HEK293 (cell line): Measurements from ENCODE around the gene SETD7.

ENCODE experiments used
- CTCF ChIA-PET: fragments of 350-600 bp; formaldehyde crosslinking; extraction: SDS; loops from one replicate; lab custom pipeline; 2021; ENCODE audit warnings: antibody characterized with exemption; lab: Yijun Ruan, JAX
- POLR2A ChIA-PET: fragments of 300-600 bp; formaldehyde crosslinking; extraction: SDS; loops from one replicate; lab custom pipeline; 2020; ENCODE audit warnings: antibody characterized with exemption, inconsistent platforms; lab: Yijun Ruan, JAX
- H3K27ac ChIP-seq: fragments of 200-500 bp; sonication (Bioruptor generic); 2 replicates; pipeline ENCODE4 v1.5.1; 2014; ENCODE audit warnings: low read depth, low read length, control low read depth, inconsistent platforms; ENCODE audit errors: extremely low read depth
- H3K36me3 ChIP-seq, 2 experiments: fragments of 200-500 bp in 1 of 2; sonication (Bioruptor generic) in 1 of 2; 1 replicate in 1 of 2; 2 replicates in 1 of 2; pipeline ENCODE4 v1.5.1; 2014 to 2017; ENCODE audit warnings: inconsistent platforms in 2 of 2, low read length in 2 of 2; ENCODE audit not compliant: control insufficient read depth in 2 of 2, insufficient read depth in 1 of 2
- H3K4me1 ChIP-seq: fragments of 200-500 bp; sonication (Bioruptor generic); 2 replicates; pipeline ENCODE4 v1.5.1; 2014; ENCODE audit warnings: mild to moderate bottlenecking, low read length, inconsistent platforms; ENCODE audit not compliant: control insufficient read depth, insufficient read depth
- H3K4me3 ChIP-seq: 2 replicates; pipeline ENCODE4 v1.5.1; 2011; ENCODE audit warnings: low read depth, mild to moderate bottlenecking, control low read depth, low read length, moderate library complexity
- H3K9me3 ChIP-seq: fragments of 200-500 bp; sonication (Bioruptor generic); 2 replicates; pipeline ENCODE4 v1.5.1; 2014; ENCODE audit warnings: low read depth, low read length, inconsistent platforms; ENCODE audit not compliant: control insufficient read depth, insufficient read depth
- AEBP2 ChIP-seq: fragments of 450-650 bp; formaldehyde crosslinking; IDR thresholded peaks from 2 replicates; pipeline ENCODE4 v1.5.1; 2016; ENCODE audit warnings: missing biosample characterization, missing genetic modification characterization, borderline replicate concordance
- EGR2 ChIP-seq: fragments of 450-650 bp; formaldehyde crosslinking; IDR thresholded peaks from 2 replicates; pipeline ENCODE4 v1.5.1; 2016; ENCODE audit warnings: low read depth, missing biosample characterization, missing genetic modification characterization
- GLI4 ChIP-seq: fragments of 450-650 bp; formaldehyde crosslinking; IDR thresholded peaks from 2 replicates; pipeline ENCODE4 v1.5.1; 2016; ENCODE audit warnings: missing biosample characterization, missing genetic modification characterization
- HIC1 ChIP-seq: fragments of 450-650 bp; formaldehyde crosslinking; IDR thresholded peaks from 2 replicates; pipeline ENCODE4 v1.5.1; 2016; ENCODE audit warnings: missing biosample characterization, missing genetic modification characterization
- RBAK ChIP-seq: fragments of 450-650 bp; formaldehyde crosslinking; IDR thresholded peaks from 2 replicates; pipeline ENCODE4 v1.5.1; 2016; ENCODE audit warnings: missing biosample characterization, missing genetic modification characterization
- SALL2 ChIP-seq: fragments of 450-650 bp; formaldehyde crosslinking; IDR thresholded peaks from 2 replicates; pipeline ENCODE4 v1.5.0; 2017; ENCODE audit warnings: missing biosample characterization, mild to moderate bottlenecking, missing genetic modification characterization, borderline replicate concordance
- SETDB1 ChIP-seq: IDR thresholded peaks from one replicate; pipeline ENCODE4 v1.6.1; 2017; ENCODE audit warnings: mild to moderate bottlenecking, low read length, moderate library complexity, mixed read lengths; ENCODE audit not compliant: insufficient read length
- SP7 ChIP-seq: fragments of 450-650 bp; formaldehyde crosslinking; IDR thresholded peaks from 2 replicates; pipeline ENCODE4 v1.5.1; 2016; ENCODE audit warnings: missing biosample characterization, missing genetic modification characterization
- YY2 ChIP-seq: fragments of 450-650 bp; formaldehyde crosslinking; IDR thresholded peaks from 2 replicates; pipeline ENCODE4 v1.5.1; 2016; ENCODE audit warnings: missing biosample characterization, missing genetic modification characterization
- ZIC2 ChIP-seq: fragments of 450-650 bp; formaldehyde crosslinking; IDR thresholded peaks from 2 replicates; pipeline ENCODE4 v1.5.1; 2016; ENCODE audit warnings: missing biosample characterization, missing genetic modification characterization
- ZNF114 ChIP-seq: fragments of 450-650 bp; formaldehyde crosslinking; IDR thresholded peaks from 2 replicates; pipeline ENCODE4 v1.5.0; 2017; ENCODE audit warnings: missing biosample characterization, missing genetic modification characterization
- ZNF133 ChIP-seq: fragments of 450-650 bp; formaldehyde crosslinking; IDR thresholded peaks from 2 replicates; pipeline ENCODE4 v1.5.1; 2016; ENCODE audit warnings: missing biosample characterization, missing genetic modification characterization
- ZNF155 ChIP-seq: fragments of 450-650 bp; formaldehyde crosslinking; IDR thresholded peaks from 2 replicates; pipeline ENCODE4 v1.5.1; 2016; ENCODE audit warnings: missing biosample characterization, missing genetic modification characterization
- ZNF16 ChIP-seq: fragments of 450-650 bp; formaldehyde crosslinking; IDR thresholded peaks from 2 replicates; pipeline ENCODE4 v1.5.1; 2016; ENCODE audit warnings: low read depth, missing biosample characterization, missing genetic modification characterization
- ZNF174 ChIP-seq: fragments of 450-650 bp; formaldehyde crosslinking; IDR thresholded peaks from 2 replicates; pipeline ENCODE4 v1.5.0; 2017; ENCODE audit warnings: missing biosample characterization, mild to moderate bottlenecking, missing genetic modification characterization
- ZNF202 ChIP-seq: fragments of 450-650 bp; formaldehyde crosslinking; IDR thresholded peaks from 2 replicates; pipeline ENCODE4 v1.5.1; 2016; ENCODE audit warnings: missing biosample characterization, missing genetic modification characterization, borderline replicate concordance
- ZNF239 ChIP-seq: fragments of 450-650 bp; formaldehyde crosslinking; IDR thresholded peaks from 2 replicates; pipeline ENCODE4 v1.5.1; 2016; ENCODE audit warnings: missing biosample characterization, missing genetic modification characterization
- ZNF24 ChIP-seq: fragments of 450-650 bp; formaldehyde crosslinking; IDR thresholded peaks from 2 replicates; pipeline ENCODE4 v1.5.1; 2016; ENCODE audit warnings: missing biosample characterization, missing genetic modification characterization
- ZNF394 ChIP-seq: fragments of 450-650 bp; formaldehyde crosslinking; IDR thresholded peaks from 2 replicates; pipeline ENCODE4 v1.5.1; 2016; ENCODE audit warnings: missing biosample characterization, missing genetic modification characterization, mild to moderate bottlenecking, moderate library complexity, borderline replicate concordance
- ZNF398 ChIP-seq: fragments of 450-650 bp; formaldehyde crosslinking; IDR thresholded peaks from 2 replicates; pipeline ENCODE4 v1.5.1; 2017; ENCODE audit warnings: missing biosample characterization, missing genetic modification characterization
- ZNF423 ChIP-seq: fragments of 450-650 bp; formaldehyde crosslinking; IDR thresholded peaks from 2 replicates; pipeline ENCODE4 v1.5.1; 2016; ENCODE audit warnings: missing biosample characterization, missing genetic modification characterization
- ZNF433 ChIP-seq: fragments of 450-650 bp; formaldehyde crosslinking; IDR thresholded peaks from 2 replicates; pipeline ENCODE4 v1.5.1; 2016; ENCODE audit warnings: missing biosample characterization, missing genetic modification characterization, low read depth
- ZNF510 ChIP-seq: fragments of 450-650 bp; formaldehyde crosslinking; IDR thresholded peaks from 2 replicates; pipeline ENCODE4 v1.5.1; 2018; ENCODE audit warnings: mild to moderate bottlenecking, missing genetic modification characterization, missing biosample characterization; ENCODE audit not compliant: insufficient replicate concordance
- ZNF513 ChIP-seq: fragments of 450-650 bp; IDR thresholded peaks from 2 replicates; pipeline ENCODE4 v1.5.1; 2018; ENCODE audit warnings: missing biosample characterization, missing genetic modification characterization
- ZNF529 ChIP-seq: fragments of 450-650 bp; formaldehyde crosslinking; IDR thresholded peaks from 2 replicates; pipeline ENCODE4 v1.5.1; 2017; ENCODE audit warnings: missing genetic modification characterization, missing biosample characterization; ENCODE audit not compliant: insufficient replicate concordance
- ZNF571 ChIP-seq: fragments of 450-650 bp; formaldehyde crosslinking; IDR thresholded peaks from 2 replicates; pipeline ENCODE4 v1.5.0; 2017; ENCODE audit warnings: missing biosample characterization, missing genetic modification characterization
- ZNF600 ChIP-seq: fragments of 450-650 bp; formaldehyde crosslinking; IDR thresholded peaks from 2 replicates; pipeline ENCODE4 v1.5.1; 2016; ENCODE audit warnings: missing biosample characterization, missing genetic modification characterization
- ZNF701 ChIP-seq: fragments of 450-650 bp; formaldehyde crosslinking; IDR thresholded peaks from 2 replicates; pipeline ENCODE4 v1.5.1; 2016; ENCODE audit warnings: missing biosample characterization, missing genetic modification characterization
- ZNF747 ChIP-seq: fragments of 450-650 bp; formaldehyde crosslinking; IDR thresholded peaks from 2 replicates; pipeline ENCODE4 v1.5.1; 2016; ENCODE audit warnings: missing biosample characterization, missing genetic modification characterization
- ZNF791 ChIP-seq: fragments of 450-650 bp; formaldehyde crosslinking; IDR thresholded peaks from 2 replicates; pipeline ENCODE4 v1.5.1; 2016; ENCODE audit warnings: missing biosample characterization, missing genetic modification characterization
- ZSCAN23 ChIP-seq: fragments of 450-650 bp; formaldehyde crosslinking; IDR thresholded peaks from 2 replicates; pipeline ENCODE4 v1.5.1; 2016; ENCODE audit warnings: missing biosample characterization, missing genetic modification characterization
- ZXDB ChIP-seq: fragments of 450-650 bp; formaldehyde crosslinking; IDR thresholded peaks from 2 replicates; pipeline ENCODE4 v1.5.1; 2016; ENCODE audit warnings: missing biosample characterization, missing genetic modification characterization

SETD7 gene

GRCh38 chr4:139556071-139556723, at the start of gene SETD7:
Gene SETD7 (minus strand): TSS chr4:139556219. CDS start chr4:139556137, 82 bp downstream.
- CTCF ChIA-PET, result interaction anchor here (0.6 to 2.8 kb wide), 3 partner anchors 47 to 244 kb away, joined by 3 to 8 read pairs (median 3); no protein-coding TSS in a partner anchor
- H3K36me3 ChIP-seq, result no peaks in the 10 kb centered on the region
- POLR2A ChIA-PET, result interaction anchor here (0.5 to 1.7 kb wide), 6 partner anchors 12 to 133 kb away, joined by 3 to 4 read pairs (median 4); no protein-coding TSS in a partner anchor
- peaks cover 21% of the 10 kb centered on the region for H3K4me1 ChIP-seq
- H3K27ac ChIP-seq, result peak within 1 kb of the TSS; percentile 95
- no peaks in the 10 kb centered on the region for H3K9me3 ChIP-seq
- peak within 1 kb of the TSS; percentile 82 for H3K4me3 ChIP-seq
- TF ChIP-seq ZIC2 (tag by site-specific recombination) (peak; percentile 47), ZNF16 (tag by site-specific recombination) (peak; percentile 19; the same call in 1 of the 2 replicates), ZNF600 (tag by site-specific recombination) (0 out of 2 replicates have a peak, but pooled peaks have one; percentile 52), ZNF174 (tag by site-specific recombination) (no peak), SETDB1 (no peak), SALL2 (tag by site-specific recombination) (no peak), GLI4 (no peak), EGR2 (tag by site-specific recombination) (peak; percentile 34), ZNF701 (no peak), ZSCAN23 (tag by site-specific recombination) (no peak), AEBP2 (no peak), YY2 (peak; percentile 19; the same call in 1 of the 2 replicates), RBAK (tag by site-specific recombination) (no peak), ZXDB (tag by site-specific recombination) (peak; percentile 67), ZNF747 (no peak), ZNF423 (tag by site-specific recombination) (no peak), ZNF114 (no peak), ZNF155 (tag by site-specific recombination) (no peak), ZNF571 (tag by site-specific recombination) (no peak), SP7 (tag by site-specific recombination) (peak; percentile 67), ZNF398 (tag by site-specific recombination) (peak; percentile 71), HIC1 (peak; percentile 85), ZNF202 (tag by site-specific recombination) (no peak), ZNF394 (peak; percentile 83), ZNF433 (tag by site-specific recombination) (no peak), ZNF133 (tag by site-specific recombination) (no peak), ZNF791 (tag by site-specific recombination) (no peak), ZNF529 (tag by site-specific recombination) (no peak), ZNF510 (tag by site-specific recombination) (no peak), ZNF513 (tag by site-specific recombination) (peak; percentile 89), ZNF24 (tag by site-specific recombination) (peak; percentile 23; the same call in 1 of the 2 replicates), ZNF239 (no peak)
